NCI-H2029 treated with DMSO at 0.1 percent for 48 hours (cell line): Measurements from ENCODE around the gene BAHCC1.

ENCODE experiments used
- DNase-seq: peaks from one replicate; lab custom pipeline; 2025; lab: John Stamatoyannopoulos, UW

BAHCC1 gene

DNA sequence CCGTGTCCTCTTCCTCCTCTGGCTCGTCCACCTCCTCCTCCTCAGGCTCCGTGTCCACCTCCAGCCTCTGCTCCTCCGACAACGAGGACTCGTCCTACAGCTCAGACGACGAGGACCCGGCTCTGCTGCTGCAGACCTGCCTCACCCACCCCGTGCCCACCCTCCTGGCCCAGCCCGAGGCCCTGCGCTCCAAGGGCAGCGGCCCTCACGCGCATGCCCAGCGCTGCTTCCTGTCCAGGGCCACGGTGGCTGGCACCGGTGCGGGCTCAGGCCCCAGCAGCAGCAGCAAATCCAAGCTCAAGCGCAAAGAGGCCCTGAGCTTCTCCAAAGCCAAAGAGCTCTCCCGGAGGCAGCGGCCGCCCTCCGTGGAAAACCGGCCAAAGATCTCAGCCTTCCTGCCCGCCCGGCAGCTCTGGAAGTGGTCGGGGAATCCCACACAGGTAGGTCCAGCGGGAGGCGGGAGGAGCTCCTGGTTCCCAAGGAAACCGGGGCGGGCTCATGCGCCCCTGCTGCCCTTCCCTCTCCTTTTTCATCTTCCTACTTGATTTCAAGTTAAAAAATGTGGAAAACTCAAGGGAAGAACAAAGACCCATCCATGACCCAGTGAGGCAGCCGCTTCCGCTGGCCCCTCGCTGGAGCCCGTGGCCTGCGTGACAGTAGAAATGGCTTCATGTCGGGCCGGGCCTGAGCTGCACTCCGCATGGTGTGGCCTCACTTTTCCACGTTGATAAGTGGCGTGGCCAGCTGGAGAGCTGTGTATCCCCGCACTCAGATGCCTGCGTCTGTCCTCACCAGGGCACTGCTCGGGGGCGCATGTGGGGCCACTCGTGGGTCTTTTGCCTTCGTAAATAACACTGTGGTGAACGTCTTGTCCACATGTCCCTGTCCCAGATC lies 66.6 kb downstream of the BAHCC1 start:
- DNase-seq: no peak

DNA sequence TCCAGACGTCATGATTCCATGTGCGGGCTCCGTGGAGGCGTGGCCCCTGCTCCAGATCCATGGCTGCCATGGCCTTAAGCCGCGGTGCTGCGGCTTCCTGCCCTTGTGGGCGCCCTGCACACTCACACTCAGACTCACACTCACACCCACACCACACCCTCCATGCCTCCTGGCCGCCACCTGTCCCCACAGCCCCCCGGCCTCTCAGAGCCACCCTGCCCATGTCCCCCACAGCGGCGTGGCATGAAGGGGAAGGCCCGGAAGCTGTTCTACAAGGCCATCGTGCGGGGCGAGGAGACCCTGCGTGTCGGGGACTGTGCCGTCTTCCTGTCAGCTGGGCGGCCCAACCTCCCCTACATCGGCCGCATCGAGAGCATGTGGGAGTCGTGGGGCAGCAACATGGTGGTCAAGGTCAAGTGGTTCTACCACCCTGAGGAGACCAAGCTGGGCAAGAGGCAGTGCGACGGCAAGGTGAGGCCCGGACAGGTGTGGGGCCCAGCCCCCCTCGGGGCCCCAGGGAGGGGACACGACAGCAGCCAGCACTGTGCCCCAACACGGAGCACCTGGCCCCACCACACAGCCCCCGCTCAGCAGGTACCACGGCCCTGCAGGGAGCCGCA lies 67.4 kb downstream of the BAHCC1 start:
- no peak for DNase-seq

DNA sequence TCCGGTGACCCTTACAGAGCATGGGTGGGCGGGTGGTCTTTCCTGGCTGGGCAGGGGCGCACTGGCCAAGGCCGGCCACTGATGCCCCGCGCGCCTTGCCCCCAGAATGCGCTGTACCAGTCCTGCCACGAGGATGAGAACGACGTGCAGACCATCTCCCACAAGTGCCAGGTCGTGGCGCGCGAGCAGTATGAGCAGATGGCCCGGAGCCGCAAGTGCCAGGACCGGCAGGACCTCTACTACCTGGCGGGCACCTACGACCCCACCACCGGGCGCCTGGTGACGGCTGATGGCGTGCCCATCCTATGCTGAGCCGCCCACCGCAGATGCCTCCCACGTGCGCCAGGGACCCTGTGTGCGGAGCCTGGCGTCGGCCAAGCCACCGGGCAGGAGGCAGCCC lies 68.2 kb downstream of the BAHCC1 start:
- DNase-seq: no peak

DNA sequence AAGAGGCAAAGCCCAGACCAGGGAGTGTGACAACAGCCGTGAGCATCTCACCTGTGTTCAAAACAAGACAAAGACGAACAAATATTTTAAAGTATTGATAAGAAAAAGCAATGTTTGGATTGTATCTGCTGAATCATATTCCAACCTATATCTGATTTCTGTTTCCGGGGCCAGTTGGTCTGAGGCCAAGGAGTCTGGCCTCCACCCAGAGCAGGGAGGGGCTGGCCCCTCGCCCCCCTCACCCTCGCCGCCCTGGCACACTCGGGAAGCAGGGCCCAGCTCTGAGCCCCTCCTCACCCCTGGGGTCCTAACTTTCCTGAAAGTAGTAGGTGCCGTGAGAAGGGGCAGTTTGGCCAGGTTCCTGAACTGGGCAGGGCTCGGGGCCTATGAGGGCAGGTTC lies 69.3 kb downstream of the BAHCC1 start:
- no peak for DNase-seq

DNA sequence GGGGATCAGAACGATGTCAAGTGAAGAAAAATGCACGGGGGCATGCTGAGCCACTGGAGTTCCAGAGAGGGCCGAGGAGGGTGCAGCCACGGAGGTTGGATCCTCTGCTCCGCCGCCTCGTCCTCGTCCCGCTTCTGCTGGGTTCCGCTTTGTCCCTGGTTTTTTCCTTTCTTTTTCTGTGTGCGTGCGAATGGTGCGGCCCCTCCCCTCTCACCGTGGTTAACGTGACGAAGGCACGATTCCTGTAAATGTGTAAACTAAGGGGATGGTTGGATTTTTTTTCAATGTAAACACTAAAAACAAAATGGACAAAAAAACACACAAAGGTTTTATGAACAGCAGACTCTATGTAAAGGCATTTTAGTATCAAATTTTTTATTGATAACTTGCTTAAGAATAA lies 70.7 kb downstream of the BAHCC1 start:
- no peak for DNase-seq

DNA sequence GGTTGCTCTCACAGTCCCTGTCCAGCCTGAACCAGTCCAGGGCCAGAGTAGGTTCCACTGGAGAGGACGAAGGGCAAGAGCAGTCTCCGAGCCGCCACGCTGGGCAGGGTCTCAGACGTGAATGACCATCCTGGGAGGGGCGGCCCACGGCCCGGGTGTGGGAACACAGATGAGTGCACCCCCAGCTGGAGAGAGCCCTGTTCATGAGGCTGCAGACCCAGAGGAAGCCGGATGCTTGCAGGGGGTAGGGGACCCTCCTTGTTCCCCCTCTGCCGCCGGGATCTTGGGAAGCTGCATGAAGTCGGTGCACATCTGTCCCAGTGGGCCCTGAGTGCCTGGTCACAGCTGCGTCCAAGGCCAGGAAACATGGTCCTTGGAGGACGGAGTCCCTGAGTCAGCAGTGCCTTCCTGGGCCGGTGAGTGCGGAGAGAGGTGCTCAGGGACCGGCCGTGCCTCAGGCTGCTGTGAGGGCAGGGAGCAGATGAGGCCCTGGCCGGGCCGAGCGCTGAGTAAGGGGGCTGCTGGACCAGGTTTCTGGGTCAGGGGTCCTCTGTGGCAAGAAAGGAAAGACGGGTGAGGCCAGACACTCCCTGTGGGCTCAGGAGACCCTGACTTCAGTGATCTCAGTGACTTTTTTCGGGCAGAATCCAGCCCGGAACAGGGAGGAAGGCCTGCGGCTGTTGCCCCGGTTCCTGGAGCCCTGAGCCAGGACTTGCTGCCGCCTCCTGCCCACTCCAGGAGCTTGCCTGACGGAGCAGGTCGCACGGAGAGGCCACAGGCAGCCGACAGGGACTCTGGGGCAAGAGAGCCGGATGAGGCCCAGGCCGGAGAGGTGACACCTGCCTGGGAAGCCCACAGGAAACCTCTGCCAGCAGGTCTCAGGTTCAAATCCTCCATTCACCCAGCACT lies 71.6 kb downstream of the BAHCC1 start:
- DNase-seq: no peak

DNA sequence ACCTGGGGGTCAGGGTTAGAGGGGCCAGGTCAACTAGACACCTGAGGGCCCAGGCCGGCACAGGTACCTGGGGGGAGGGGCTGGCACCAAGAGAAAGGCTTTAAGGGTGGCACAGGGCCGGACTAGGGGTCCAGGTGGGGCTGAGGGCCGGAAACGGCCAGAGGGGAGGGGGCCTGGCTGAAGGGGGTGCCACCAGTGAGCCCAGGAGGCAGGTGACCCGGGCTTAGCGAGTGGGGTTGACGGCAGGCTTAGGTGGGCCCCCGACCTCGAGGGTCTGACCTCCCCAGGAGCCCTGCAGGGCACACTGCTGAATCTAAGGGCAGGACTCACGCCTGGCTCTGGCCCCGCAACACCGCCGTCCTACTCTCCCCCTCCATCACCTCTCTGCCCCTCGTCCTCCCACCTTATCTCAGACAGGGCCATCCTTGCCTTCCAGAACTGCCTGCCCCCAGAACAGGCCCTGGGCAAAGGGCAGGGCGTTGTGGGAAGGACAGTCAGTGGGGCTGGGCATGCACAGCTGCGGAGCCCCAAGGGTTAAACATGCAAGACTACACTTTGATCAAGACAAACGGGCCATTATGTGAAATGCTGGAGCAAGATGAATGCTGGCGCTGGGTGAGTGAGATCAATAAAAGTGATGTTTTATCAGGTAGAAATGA lies 73.0 kb downstream of the BAHCC1 start:
- DNase-seq: no peak

DNA sequence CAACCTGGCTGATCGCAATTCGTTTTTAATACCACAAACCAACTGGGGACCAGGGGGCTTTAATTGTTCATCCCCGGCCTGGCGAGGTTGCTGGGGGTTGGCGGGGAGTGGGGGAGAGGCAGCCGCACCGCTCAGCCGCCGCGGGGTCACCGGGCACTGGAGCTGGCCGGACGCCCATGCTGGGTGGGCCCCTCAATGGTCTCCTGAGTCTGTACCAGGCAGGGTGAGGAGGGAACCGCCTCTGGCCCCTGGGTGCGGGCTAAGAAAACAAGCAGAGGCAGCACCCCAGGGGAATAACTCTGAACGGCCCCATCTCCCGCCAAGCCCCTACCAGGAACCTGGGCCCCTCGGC lies 73.5 kb downstream of the BAHCC1 start:
- DNase-seq: no peak

DNA sequence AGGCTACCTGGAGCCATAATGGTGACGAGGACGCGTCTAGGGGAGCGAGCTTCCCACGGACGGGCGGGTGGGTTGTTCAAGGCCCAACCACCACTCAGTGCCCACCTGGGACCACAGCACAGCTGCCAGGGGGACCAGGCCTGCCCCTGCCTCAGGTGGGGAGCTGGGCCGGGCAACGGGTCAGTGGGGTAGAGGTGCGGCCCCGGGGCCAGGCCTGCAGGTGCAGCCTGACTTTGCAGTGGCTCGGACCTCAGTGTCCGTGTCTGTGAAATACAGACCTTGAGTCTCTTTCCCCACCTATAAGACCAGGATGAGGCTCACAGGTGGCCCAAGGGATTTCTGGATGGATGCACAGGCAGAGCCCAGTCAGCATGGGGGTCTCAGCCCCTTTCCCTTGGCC lies 74.0 kb downstream of the BAHCC1 start:
- no peak for DNase-seq

DNA sequence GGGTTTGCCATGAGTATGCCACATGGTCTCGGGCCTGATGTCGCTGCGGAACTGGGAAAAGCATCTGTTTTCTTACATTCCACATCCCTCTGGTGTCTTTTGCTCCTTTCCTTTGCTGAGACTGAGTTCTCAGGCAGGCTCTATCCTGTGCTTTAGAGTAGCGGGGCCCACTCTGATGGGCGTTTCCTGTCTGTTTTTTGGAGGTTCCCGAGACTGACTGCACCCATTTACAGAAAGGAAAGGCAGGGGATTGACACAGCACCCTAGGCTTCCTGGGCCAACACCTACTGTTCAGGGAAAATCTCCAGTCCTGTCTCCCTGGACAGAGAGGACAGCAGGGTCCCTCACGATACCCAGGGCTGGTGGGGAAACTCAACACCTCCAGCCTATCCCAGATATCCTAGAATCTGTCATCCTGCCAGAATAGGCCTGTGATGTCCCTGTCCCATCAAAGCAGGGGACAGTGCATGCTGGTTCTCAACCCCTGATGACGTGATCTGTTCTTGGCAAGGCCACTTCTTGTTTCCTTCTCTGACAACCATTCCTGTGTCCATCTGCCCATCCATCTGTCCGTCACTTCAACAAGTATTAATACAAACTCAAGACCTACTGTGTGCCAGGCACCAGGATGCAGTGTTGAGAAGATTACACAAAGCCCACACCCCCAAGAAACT lies 75.2 kb downstream of the BAHCC1 start:
- no peak for DNase-seq

DNA sequence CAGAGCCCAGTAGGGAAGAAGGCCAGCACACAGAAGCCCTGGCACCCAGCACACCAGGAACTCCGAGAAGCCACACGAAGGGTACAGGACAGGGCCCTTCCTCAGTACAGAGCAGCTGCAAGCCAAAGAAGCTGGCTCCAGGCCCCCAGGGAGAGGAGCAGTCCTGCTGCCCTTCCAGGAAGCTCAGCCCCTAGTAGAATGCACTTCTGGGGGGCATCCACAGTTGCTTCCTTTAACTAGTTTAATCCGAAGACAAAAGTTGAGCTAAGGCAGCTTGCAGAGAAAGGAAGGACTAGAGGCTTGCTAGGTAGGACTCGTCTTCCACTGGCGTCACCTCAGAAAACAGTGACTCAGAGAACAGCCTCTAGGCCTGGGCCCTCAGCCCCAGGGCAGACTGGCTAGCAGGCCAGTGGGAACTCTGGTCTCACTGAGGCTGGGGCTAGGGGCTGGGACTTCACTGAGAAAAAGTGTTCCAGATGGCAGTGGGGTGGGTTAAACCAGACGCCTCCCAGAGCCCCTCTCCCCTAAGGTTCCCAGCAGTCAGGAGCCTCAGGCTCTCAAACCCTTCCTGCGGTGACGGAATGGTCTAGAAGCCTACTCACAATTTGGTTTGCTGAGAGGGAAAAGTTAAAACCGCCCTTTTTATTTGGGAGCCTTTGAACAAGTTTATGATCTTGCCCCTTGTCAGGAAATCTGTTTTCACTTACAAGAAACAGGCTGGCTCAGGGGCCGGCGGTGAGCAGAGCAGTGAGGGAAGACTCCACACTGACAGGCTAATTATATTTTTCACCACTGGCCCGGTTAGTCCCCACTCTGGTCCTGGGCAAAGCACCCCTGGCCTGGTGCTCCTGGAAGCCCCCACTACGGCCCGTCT lies 75.9 kb downstream of the BAHCC1 start:
- DNase-seq: no peak

DNA sequence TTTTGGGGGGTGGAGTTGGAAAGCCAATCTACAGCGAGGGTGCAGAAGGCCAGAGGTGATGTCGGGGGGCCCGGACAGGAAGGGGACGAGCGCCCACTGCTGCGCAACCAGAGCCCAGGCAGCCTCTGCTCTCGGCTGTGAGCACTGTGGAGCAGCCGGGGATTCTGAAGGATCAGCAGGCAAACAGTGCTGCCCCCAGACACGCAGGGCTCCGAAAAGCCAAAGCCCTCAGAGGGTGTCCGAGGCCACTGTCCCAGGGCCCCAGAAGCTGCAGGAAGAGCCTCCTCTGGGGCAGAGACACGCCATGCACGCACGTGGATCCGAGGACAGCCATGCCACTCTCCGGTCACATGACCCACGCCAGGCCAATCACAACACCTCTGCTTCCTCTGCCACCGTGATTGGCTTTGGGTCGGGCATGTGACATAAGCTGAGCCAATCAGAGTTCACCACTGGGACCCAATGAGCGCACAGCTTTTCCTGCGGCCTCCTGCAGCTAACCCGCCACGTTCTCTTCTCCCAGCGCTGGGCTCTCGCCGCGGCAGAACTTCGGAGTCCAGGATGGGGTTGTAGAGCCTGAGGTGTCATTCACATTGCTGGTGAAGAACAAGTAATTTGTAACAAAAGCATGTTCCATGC lies 76.7 kb downstream of the BAHCC1 start:
- DNase-seq: peak; percentile 4

DNA sequence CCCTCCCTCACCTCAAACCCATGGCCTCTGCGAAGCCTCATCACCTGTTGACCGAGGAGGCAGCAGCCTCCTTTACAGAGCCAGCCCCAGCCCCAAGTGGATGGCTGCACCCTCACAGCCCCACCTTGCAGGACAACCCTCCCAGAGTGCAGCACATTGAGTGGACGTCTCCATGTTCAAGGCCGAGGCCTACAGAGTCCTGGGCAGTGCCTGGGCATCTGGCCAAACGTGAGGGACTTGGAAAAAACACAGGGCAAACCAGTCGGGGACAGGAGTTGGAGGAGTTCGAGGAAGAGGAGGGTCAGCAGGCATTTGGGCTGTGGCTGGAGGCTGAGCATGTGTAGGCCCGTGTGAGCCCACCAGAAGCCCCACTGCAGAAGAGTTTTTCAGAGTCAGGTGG lies 77.8 kb downstream of the BAHCC1 start:
- DNase-seq: no peak

DNA sequence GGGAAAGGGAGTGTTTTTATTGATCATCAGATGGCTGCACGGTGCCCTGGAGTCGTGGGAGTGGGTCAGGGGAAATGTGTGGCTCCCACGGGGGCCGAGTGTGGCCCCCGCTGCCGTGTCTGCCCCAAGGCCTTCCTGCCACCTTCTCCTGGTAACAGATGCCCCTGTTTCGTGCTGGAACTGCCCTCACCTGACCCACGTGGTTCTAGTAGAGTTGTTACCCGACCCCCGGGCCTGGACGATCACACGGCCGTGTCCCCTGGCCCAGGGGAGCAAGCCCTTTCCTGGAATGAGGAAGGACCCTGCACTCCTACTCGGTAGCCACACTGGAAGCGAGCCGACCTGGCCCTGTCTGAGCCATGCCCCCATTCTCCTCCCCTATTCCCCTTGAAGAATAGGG lies 79.7 kb downstream of the BAHCC1 start:
- DNase-seq: no peak

DNA sequence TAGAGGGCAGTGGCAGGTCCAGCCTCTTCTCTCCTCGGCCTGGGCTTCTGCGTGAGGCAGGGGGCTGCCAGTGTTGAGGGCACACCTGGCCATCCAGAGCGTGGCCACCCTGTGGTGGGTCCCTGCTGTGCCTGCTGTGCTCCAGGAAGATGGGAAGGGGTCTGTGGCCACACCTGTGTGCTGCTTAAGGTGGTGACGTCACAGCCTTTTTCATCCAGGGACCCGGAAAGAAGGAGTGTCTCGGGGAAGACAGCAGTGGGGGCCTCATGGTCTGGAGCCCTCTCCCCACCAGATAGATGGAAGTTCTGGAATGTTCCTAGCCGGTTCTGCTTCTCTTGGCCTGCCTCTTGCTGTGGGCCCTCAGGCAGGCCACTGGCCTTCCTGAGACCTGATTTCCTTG lies 80.8 kb downstream of the BAHCC1 start:
- no peak for DNase-seq

DNA sequence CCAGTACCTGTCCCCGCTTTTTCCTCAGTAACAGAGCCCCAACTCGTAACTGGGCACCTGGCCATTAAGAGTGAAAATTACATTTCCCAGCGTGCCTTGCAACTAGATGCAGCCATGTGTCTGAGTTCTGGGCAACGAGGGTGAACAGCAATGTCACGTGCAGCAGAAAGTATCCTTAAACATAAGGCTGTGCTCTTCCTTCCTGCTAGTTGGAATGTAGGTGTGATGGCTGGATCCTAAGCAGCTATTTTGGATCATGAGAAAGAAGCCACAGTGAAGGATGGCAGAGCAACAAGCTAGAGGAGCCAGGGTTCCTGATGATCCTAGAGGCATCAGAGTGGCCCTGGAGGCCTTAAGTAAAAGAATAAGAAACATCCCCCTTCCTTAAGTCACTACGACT lies 81.4 kb downstream of the BAHCC1 start:
- no peak for DNase-seq

DNA sequence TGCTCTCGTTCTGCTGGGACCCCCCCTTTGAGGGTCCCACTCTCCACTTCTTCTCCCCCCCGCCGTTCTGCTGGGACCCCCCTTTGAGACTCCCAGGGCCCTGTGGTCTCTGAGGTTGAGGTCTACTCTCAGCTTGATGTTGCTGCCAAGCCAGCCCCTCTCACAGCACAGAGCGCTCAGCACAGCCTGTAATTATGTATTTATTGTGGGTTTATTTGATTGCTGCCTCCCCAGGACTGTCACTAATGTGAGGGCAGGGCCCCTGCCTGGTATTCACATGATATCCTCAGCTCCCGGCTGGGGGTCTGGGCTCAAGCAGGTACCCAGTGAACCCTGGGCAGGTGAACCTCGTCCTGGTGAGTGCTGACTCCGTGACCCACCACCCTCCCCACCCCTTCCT lies 81.9 kb downstream of the BAHCC1 start:
- no peak for DNase-seq

DNA sequence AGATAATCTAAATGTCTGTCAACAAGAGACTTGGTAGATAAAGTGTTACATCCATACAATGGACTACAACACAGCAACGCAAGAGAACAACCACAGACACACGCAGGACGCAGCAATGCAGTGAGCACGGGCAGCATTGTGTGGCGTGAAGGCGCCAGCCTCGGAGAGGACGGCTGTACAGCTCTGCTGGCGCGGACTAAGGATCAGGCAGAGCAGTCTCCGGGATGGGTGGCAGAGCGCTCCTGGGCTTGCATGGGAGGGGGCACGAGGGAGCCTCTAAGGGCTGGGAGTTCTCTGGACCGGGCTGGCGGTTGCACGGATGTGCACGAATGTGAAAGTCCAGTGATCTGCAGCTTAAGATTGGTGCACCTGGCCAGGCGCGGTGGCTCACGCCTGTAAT lies 82.9 kb downstream of the BAHCC1 start:
- no peak for DNase-seq

DNA sequence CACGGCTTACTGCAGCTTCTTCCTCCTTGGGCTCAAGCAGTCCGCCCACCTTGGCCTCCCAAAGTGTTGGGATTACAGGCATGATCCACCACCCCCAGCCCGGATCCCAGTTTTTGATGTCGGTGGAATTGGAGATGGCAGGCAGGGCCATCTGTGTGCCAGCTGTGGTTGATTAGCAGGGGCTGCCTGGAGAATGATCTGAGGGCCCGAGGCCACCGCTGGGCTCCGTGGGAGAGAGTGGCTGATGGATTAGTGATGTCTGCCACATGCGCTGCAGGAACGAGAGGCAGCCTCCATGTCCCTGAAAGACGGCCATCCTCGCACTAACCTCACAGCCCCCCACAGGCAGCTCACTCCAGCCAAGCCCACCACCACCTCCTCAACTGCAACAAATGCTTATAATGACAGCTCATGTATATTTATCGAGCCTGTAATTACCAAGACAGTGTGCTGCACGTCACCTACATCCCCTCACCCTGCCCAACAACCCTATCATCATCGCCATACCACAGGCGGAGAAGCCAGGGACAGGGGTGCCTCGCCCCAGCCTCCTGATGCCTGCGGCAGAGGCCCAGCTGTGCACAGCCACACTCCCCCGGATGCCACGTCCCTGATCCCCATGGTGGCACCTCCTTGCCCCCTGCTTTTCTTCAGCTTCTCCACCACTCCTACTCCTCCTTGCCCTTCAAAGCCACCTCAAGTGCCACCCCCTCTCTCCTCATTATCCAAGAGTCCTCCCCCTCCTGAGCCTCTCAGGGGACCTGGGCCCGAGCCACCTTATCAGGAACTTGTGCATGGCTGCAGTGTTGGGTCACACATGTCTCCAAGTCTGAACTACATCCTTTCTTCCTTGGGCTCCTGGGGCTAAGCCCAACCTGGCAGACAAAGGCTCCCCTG lies 84.2 kb downstream of the BAHCC1 start:
- no peak for DNase-seq
